ENCODE results near the gene NDP. TPM values are rescaled to one million over a fixed set of nuclear protein-coding genes. Genes with fewer than 3 reads are reported as not detected.

Gene NDP
- total and polyA plus RNA-seq, 3 donors from 2014 or later: 0.55 to 1.8 (median 1.3) TPM

DNA sequence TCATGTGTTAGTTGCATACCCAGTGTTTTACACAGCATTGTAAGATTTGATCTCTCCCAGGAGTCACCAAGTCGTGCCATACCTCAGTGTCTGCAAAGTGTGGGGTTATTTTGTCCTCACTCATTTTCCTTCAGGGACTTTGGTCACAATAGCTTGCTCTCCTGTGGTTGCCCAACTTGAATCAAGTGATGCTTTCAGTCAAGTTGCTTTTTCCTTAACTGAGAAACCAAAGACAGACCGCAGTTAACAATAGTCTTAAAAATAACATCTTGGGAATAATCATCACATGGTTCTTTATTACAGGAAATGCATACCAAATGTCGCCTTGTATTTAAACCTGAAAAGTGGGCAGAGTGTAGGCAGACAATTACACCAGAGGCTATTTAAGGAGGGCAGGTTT is 44.5 kb upstream of the NDP start:
- WGBS, 2 donors: 71 to 85% methylated on average over 3 of the region's 3 CpGs
- TF ChIP-seq, protein P1, sequence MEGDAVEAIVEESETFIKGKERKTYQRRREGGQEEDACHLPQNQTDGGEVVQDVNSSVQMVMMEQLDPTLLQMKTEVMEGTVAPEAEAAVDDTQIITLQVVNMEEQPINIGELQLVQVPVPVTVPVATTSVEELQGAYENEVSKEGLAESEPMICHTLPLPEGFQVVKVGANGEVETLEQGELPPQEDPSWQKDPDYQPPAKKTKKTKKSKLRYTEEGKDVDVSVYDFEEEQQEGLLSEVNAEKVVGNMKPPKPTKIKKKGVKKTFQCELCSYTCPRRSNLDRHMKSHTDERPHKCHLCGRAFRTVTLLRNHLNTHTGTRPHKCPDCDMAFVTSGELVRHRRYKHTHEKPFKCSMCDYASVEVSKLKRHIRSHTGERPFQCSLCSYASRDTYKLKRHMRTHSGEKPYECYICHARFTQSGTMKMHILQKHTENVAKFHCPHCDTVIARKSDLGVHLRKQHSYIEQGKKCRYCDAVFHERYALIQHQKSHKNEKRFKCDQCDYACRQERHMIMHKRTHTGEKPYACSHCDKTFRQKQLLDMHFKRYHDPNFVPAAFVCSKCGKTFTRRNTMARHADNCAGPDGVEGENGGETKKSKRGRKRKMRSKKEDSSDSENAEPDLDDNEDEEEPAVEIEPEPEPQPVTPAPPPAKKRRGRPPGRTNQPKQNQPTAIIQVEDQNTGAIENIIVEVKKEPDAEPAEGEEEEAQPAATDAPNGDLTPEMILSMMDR (IDR thresholded peaks at IDR 0.05): no peak
- TF ChIP-seq POLR2A (IDR thresholded peaks at IDR 0.05): no peak
- no peaks in the 10 kb centered on the region for H3K36me3 ChIP-seq (ENCODE audit: low read depth, missing control alignments)
- no peaks in the 10 kb centered on the region for H3K9me3 ChIP-seq
- H3K4me3 ChIP-seq: no peak overlapping the region
- no peaks in the 10 kb centered on the region for H3K27me3 ChIP-seq
- intact Hi-C loops (cut with DNase I; ENCODE audit: low total_unique reads): no loop called here
- no peaks in the 10 kb centered on the region for H3K4me1 ChIP-seq
- no peak for DNase-seq
- no peak overlapping the region for H3K27ac ChIP-seq

DNA sequence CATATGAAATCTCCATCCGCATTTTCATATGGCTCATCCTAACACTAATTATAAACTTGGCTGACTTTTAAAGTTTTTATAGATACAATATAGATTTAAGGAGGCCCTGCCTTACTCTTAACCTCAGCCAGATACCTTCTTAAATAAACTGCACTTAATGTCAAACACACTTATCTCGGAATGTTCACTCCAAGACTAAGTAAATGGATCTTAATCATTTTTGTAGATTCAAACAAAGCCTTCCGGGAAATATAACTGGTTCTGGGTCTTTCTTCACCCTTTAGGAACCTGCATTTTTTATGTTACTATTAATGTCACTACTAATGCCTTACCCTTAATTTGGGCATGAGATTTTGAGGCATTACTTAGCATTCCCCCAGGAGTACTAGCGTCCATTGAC is 43.7 kb upstream of the NDP start:
- no peak for DNase-seq
- H3K27me3 ChIP-seq: no peaks in the 10 kb centered on the region
- H3K36me3 ChIP-seq (ENCODE audit: low read depth, missing control alignments): no peaks in the 10 kb centered on the region
- H3K9me3 ChIP-seq: no peaks in the 10 kb centered on the region
- H3K27ac ChIP-seq: no peak overlapping the region
- WGBS, 2 donors: 93 to 95% methylated on average over 4 of the region's 4 CpGs
- TF ChIP-seq POLR2A (IDR thresholded peaks at IDR 0.05): no peak
- TF ChIP-seq, protein P1 (IDR thresholded peaks at IDR 0.05): no peak
- intact Hi-C loops (cut with DNase I; ENCODE audit: low total_unique reads): no loop called here
- H3K4me3 ChIP-seq: no peak overlapping the region
- no peaks in the 10 kb centered on the region for H3K4me1 ChIP-seq

DNA sequence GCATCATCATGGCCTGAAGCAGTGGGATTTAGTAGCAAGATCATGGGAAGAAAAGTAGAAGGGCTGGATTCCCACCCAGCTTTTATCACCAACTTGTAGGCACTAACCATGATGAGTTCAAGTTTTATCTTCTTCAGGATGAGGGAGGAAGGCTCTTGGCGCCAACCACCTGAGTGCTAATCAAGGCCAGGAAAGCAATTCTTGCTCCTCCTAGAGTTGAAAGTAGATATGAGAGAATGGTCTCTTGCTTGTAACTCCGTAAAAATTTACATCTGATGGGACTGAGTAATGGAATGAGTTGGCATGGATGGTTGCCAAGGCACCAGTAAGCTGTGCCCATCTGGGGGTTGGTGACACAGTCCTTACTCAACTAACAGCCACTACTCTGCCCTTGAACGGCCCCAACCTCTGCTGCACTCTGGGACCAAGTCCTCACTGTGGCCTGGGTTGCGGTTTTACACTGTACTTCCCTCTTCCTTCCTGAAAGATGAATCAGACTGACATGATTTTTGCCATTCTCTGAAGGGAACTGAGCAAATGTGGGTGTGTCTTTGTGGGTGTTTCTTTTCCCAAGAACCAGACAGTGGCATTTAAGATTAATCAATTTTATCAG is 39.4 kb upstream of the NDP start:
- 47 to 67% methylated on average over 4 of the region's 4 CpGs for WGBS, 2 donors
- Histone ChIP-seq H3K4me1 (no peaks in the 10 kb centered on the region), H3K36me3 (ENCODE audit: low read depth, missing control alignments) (no peaks in the 10 kb centered on the region), H3K9me3 (no peaks in the 10 kb centered on the region), H3K4me3 (no peak overlapping the region), H3K27me3 (no peaks in the 10 kb centered on the region), H3K27ac (no peak overlapping the region)
- intact Hi-C loops (cut with DNase I; ENCODE audit: low total_unique reads): no loop called here
- no peak for TF ChIP-seq POLR2A (IDR thresholded peaks at IDR 0.05)
- peak; percentile 16 for DNase-seq

DNA sequence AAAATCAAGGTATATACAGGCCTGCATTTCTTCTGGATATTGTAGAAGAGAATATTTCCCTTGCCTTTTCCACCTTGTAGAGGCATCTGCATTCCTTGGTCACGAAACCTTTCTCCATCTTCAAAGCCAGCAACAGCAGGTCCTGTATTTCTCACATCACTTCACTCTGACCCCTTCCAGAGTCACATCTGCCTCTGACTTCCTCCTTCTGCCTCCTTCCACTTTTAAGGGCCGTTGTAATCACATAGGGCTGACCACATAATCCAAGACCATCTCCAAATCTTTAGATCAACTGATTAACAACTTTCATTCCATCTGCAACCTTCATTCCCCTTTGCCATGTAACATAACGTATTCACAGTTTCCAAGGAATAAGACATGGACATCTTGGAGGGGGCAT is 38.3 kb upstream of the NDP start:
- Histone ChIP-seq H3K4me1 (no peaks in the 10 kb centered on the region), H3K36me3 (ENCODE audit: low read depth, missing control alignments) (no peaks in the 10 kb centered on the region), H3K4me3 (no peak overlapping the region), H3K27me3 (no peaks in the 10 kb centered on the region), H3K27ac (no peak overlapping the region), H3K9me3 (no peaks in the 10 kb centered on the region)
- WGBS, 2 donors: 92 to 96% methylated on average over 3 of the region's 3 CpGs
- DNase-seq: no peak
- intact Hi-C loops (cut with DNase I; ENCODE audit: low total_unique reads): no loop called here
- TF ChIP-seq, protein P1 (IDR thresholded peaks at IDR 0.05): no peak
- no peak for TF ChIP-seq POLR2A (IDR thresholded peaks at IDR 0.05)

DNA sequence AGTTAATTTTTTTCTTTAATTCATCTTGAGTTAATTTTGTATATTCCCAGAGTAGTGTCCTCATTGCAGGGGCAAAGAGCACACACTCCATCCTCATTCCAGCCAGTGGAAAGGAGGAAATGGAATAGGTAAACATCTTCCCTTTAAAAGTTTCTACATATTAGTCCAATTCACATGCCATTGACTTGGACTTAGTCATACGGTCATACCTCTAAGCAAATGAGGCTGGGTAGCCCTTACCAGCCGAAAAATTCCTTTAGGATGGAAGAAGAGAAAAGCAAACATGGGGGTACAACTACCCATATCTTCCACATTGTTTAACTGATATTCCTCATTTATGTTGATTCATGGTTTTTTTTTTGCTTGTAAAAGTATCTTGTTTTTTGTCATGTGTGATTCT is 37.4 kb upstream of the NDP start:
- WGBS, 2 donors: 88 to 94% methylated on average over 2 of the region's 2 CpGs
- intact Hi-C loops (cut with DNase I; ENCODE audit: low total_unique reads): no loop called here
- H3K9me3 ChIP-seq: no peaks in the 10 kb centered on the region

More for the DNA sequence above, 37.4 kb upstream of the NDP start:
- no peaks in the 10 kb centered on the region for H3K4me1 ChIP-seq
- no peaks in the 10 kb centered on the region for H3K27me3 ChIP-seq
- no peak overlapping the region for H3K4me3 ChIP-seq
- no peak overlapping the region for H3K27ac ChIP-seq
- TF ChIP-seq, protein P1 (IDR thresholded peaks at IDR 0.05): no peak
- TF ChIP-seq POLR2A (IDR thresholded peaks at IDR 0.05): no peak
- H3K36me3 ChIP-seq (ENCODE audit: low read depth, missing control alignments): no peaks in the 10 kb centered on the region
- no peak for DNase-seq
